IPS-15b (cell line): Measurements from ENCODE around the gene NSD1.

Experiments used
- H3K27me3 ChIP-seq: one replicate; pipeline ENCODE4 v1.6.1; 2013; ENCODE audit warnings: low read length; ENCODE audit not compliant: control insufficient read depth, insufficient read depth
- H3K36me3 ChIP-seq: one replicate; pipeline ENCODE4 v1.6.1; 2013; ENCODE audit warnings: low read length; ENCODE audit not compliant: control insufficient read depth, insufficient read depth
- H3K4me1 ChIP-seq: one replicate; pipeline ENCODE4 v1.6.1; 2013; ENCODE audit warnings: mild to moderate bottlenecking, low read length; ENCODE audit not compliant: control insufficient read depth, insufficient read depth
- H3K4me3 ChIP-seq: one replicate; pipeline ENCODE4 v1.5.1; 2013; ENCODE audit warnings: low read depth, low read length
- H3K9ac ChIP-seq: one replicate; pipeline ENCODE4 v1.6.1; 2013; ENCODE audit warnings: low read depth, mild to moderate bottlenecking, low read length
- H3K9me3 ChIP-seq: one replicate; pipeline ENCODE4 v1.6.1; 2013; ENCODE audit warnings: mild to moderate bottlenecking, low read length; ENCODE audit not compliant: control insufficient read depth, insufficient read depth

NSD1 gene

GRCh38 chr5:177344891-177345290 lies 211.3 kb downstream of the NSD1 start:
- Histone ChIP-seq H3K9ac (no peak overlapping the region), H3K27me3 (no peaks in the 10 kb centered on the region), H3K4me1 (no peaks in the 10 kb centered on the region), H3K4me3 (no peak overlapping the region), H3K9me3 (no peaks in the 10 kb centered on the region), H3K36me3 (peaks cover 2% of the 10 kb centered on the region)

GRCh38 chr5:177346820-177347219 lies 213.2 kb downstream of the NSD1 start:
- Histone ChIP-seq H3K4me1 (peaks cover 5% of the 10 kb centered on the region), H3K9ac (no peak overlapping the region), H3K9me3 (no peaks in the 10 kb centered on the region), H3K27me3 (no peaks in the 10 kb centered on the region), H3K36me3 (peaks cover 2% of the 10 kb centered on the region), H3K4me3 (no peak overlapping the region)

GRCh38 chr5:177347699-177348098 lies 214.1 kb downstream of the NSD1 start:
- H3K27me3 ChIP-seq = no peaks in the 10 kb centered on the region
- peaks cover 2% of the 10 kb centered on the region for H3K36me3 ChIP-seq
- peaks cover 5% of the 10 kb centered on the region for H3K4me1 ChIP-seq
- H3K9me3 ChIP-seq = no peaks in the 10 kb centered on the region
- H3K4me3 ChIP-seq = no peak overlapping the region
- no peak overlapping the region for H3K9ac ChIP-seq

GRCh38 chr5:177349362-177349647 lies 215.7 kb downstream of the NSD1 start:
- H3K9ac ChIP-seq = no peak overlapping the region
- peaks cover 1% of the 10 kb centered on the region for H3K27me3 ChIP-seq
- H3K4me1 ChIP-seq = peaks cover 5% of the 10 kb centered on the region
- H3K4me3 ChIP-seq = no peak overlapping the region
- peaks cover 2% of the 10 kb centered on the region for H3K36me3 ChIP-seq
- H3K9me3 ChIP-seq = no peaks in the 10 kb centered on the region

- Histone ChIP-seq H3K4me1 (peaks cover 5% of the 10 kb centered on the region), H3K9ac (no peak overlapping the region), H3K27me3 (peaks cover 2% of the 10 kb centered on the region), H3K4me3 (no peak overlapping the region), H3K36me3 (peaks cover 2% of the 10 kb centered on the region), H3K9me3 (no peaks in the 10 kb centered on the region)
These were observed 216.2 kb downstream of the NSD1 start for GRCh38 chr5:177349762-177350161.
